Measurements from ENCODE around the gene CFAP54.

GRCh38 chr12:96720363-96720705 is 231.0 kb downstream of the CFAP54 start:
- TF ChIP-seq CTCF (conservative IDR thresholded peaks at IDR 0.05 in 1 of 2, IDR thresholded peaks at IDR 0.05 in 1 of 2; ENCODE audit: low read depth in 1 of 2, low read length in 2 of 2) = no peak
- TF ChIP-seq EZH2 (IDR thresholded peaks at IDR 0.05; ENCODE audit: low read length, missing control alignments) = no peak

Measured in fibroblast of lung (primary cell).